GM12801 (cell line): ENCODE data around the gene VWA5A.

ENCODE experiments used
- TF ChIP-seq, protein P1 (sequence below): IDR thresholded peaks from one replicate; pipeline ENCODE4 v1.5.1; 2011; ENCODE audit warnings: control low read depth; ENCODE audit not compliant: insufficient read length; ENCODE audit errors: extremely low read depth

Gene VWA5A

DNA sequence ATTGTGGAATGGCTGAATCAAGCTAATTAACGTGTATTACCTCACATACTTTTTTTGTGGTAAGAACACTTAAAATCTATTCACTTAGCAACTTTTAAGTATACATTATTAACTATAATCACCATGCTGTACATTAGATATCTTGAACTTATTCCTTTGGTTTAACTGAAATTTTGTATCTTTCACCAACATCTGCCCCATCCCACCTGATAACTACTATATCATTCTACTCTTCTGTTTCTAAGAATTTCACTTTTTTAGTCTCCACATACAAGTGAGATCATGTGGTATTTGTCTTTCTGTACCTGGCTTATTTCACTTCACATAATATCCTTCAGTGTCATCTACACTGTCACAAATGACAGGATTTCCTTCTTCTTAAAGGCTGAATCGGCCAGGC lies 17.1 kb upstream of the VWA5A start:
- TF ChIP-seq, protein P1, sequence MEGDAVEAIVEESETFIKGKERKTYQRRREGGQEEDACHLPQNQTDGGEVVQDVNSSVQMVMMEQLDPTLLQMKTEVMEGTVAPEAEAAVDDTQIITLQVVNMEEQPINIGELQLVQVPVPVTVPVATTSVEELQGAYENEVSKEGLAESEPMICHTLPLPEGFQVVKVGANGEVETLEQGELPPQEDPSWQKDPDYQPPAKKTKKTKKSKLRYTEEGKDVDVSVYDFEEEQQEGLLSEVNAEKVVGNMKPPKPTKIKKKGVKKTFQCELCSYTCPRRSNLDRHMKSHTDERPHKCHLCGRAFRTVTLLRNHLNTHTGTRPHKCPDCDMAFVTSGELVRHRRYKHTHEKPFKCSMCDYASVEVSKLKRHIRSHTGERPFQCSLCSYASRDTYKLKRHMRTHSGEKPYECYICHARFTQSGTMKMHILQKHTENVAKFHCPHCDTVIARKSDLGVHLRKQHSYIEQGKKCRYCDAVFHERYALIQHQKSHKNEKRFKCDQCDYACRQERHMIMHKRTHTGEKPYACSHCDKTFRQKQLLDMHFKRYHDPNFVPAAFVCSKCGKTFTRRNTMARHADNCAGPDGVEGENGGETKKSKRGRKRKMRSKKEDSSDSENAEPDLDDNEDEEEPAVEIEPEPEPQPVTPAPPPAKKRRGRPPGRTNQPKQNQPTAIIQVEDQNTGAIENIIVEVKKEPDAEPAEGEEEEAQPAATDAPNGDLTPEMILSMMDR = no peak

DNA sequence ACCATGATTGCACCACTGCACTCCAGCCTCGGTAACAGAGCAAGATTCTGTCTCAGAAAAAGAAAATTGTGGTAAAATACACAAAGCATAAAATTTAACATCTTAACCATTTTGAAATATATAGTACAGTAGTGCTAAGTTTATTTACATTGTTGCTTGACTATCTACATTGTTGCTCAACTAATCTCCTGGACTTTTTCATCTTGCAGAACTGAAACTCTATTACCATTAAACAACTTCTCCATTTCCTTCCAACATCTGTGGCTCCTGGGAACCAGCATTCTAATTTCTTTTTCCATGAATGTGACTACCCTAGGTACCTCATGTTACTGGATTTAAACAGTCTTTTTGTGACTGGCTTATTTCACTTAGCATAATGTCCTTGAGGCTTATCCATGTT lies 13.5 kb upstream of the VWA5A start:
- TF ChIP-seq, protein P1 = no peak

DNA sequence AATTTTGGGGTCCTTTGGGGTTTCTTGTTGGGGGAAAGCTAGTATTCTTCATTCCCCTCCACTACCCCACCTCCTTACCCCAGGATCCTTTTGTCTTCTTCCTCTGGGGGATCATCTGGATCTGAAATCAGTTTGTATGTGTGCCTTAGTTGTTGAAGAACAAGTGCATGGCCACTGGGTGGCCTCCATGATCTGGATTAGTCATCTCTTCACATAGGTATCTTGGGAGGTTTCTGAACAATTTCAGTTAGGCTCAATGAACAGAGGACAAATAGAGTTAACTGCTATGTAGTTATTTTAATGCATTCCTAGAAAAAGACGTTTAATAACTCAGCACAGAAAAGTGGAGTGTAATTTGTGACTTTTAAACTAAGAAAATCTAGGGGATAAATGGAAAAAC lies 7.1 kb upstream of the VWA5A start:
- TF ChIP-seq, protein P1 = no peak

DNA sequence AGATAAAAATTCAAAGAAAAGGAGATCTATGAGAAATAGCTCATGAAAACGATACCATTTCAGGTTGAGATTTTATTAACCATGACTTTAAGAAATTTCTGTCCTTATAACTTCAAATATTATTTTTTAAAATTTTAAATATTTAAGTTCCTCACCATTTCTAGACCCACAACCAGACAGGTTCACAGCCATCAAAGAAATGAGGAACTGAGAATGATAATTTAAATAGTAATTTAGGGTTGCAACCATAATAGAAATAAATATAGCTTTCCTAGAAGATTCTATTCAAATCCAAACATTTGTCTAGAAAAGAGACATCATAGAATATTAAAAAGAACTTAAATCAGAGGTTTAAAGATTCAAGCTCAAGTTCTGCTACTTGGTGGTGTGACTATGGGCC lies 5.9 kb upstream of the VWA5A start:
- TF ChIP-seq, protein P1 = no peak

DNA sequence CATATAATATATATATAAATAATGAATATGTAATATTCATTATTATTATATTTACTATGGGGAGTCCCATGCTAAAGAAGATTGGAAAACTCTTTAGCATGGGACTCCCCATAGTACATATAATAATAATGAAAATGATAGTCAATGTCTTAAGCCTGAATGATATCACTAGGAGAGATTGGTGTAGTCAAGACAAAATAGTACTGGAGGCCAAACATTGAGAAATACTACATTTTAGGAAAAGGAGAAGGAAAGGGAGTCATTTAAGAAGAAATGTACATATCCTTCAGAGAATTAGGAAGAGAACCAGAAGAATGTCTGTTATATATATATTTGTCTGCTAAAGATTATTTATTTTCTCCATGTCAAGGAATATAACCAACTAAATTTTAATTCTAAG lies 5.0 kb upstream of the VWA5A start:
- TF ChIP-seq, protein P1 = no peak

GRCh38 chr11:124113890-124114289 lies 1.4 kb upstream of the VWA5A start:
- TF ChIP-seq, protein P1 = no peak

- TF ChIP-seq, protein P1 = no peak
These were observed 749 bp downstream of the VWA5A start for GRCh38 chr11:124115782-124116616.
